GM21367 (cell line): ENCODE measurements around the gene ESYT1.
"Not testable (repeated sequence)": the region's sequence is repeated elsewhere in the genome, so short reads cannot be mapped to it uniquely, and the experiment has no call there.

ENCODE experiments used
- ATAC-seq: cut with Tn5 transposase; IDR thresholded peaks from one replicate; pipeline ENCODE4 v1.9.1; 2021; ENCODE audit not compliant: unreplicated experiment

Gene ESYT1

GRCh38 chr12:56154246-56154771 lies 26.2 kb downstream of the ESYT1 start:
- ATAC-seq = no peak

GRCh38 chr12:56154818-56155217 lies 26.8 kb downstream of the ESYT1 start:
- ATAC-seq = no peak

- no peak for ATAC-seq
These were observed 27.3 kb downstream of the ESYT1 start for GRCh38 chr12:56155256-56155845.

GRCh38 chr12:56156464-56157200 lies 28.6 kb downstream of the ESYT1 start:
- ATAC-seq = not testable (repeated sequence)

- ATAC-seq = peak; percentile 23
These were observed 29.3 kb downstream of the ESYT1 start for GRCh38 chr12:56157201-56158028.

- ATAC-seq = peak; percentile 80
These were observed 30.2 kb downstream of the ESYT1 start, which contains the start of gene MYL6 for GRCh38 chr12:56158029-56158925. Gene MYL6, plus strand, starts transcription at chr12:56158359. Its CDS starts 43 bp downstream, at chr12:56158402.

GRCh38 chr12:56158926-56159461 lies 30.9 kb downstream of the ESYT1 start:
- no peak for ATAC-seq

- ATAC-seq = no peak
These were observed 31.6 kb downstream of the ESYT1 start for GRCh38 chr12:56159482-56160192.

- no peak for ATAC-seq
These were observed 32.2 kb downstream of the ESYT1 start for GRCh38 chr12:56160193-56160763.

GRCh38 chr12:56160894-56161689 lies 33.0 kb downstream of the ESYT1 start:
- no peak for ATAC-seq

GRCh38 chr12:56161690-56162351 lies 33.8 kb downstream of the ESYT1 start:
- ATAC-seq = no peak

- ATAC-seq = no peak
These were observed 34.6 kb downstream of the ESYT1 start for GRCh38 chr12:56162468-56163290.

GRCh38 chr12:56163533-56164344 lies 35.7 kb downstream of the ESYT1 start:
- ATAC-seq = no peak

- ATAC-seq = no peak
These were observed 36.3 kb downstream of the ESYT1 start for GRCh38 chr12:56164345-56164729.

GRCh38 chr12:56165369-56165768 lies 37.3 kb downstream of the ESYT1 start:
- no peak for ATAC-seq

- no peak for ATAC-seq
These were observed 41.2 kb downstream of the ESYT1 start for GRCh38 chr12:56169229-56169759.
